Glutamatergic neuron (in vitro differentiated cells): ENCODE results near the gene POLE. TPM values are rescaled to one million over a fixed set of nuclear protein-coding genes. Genes with fewer than 3 reads are reported as not detected.

ENCODE experiments used
- DNase-seq: peaks from one replicate; pipeline ENCODE4 v3.0.0; 2022
- H3K27ac Mint-ChIP-seq: one replicate; pipeline ENCODE4 v1.8.0; 2020; ENCODE audit warnings: mild to moderate bottlenecking, mixed read lengths, inconsistent platforms; ENCODE audit not compliant: unreplicated experiment
- H3K27me3 Mint-ChIP-seq: one replicate; pipeline ENCODE4 v1.8.0; 2020; ENCODE audit warnings: mild to moderate bottlenecking, moderate library complexity, mixed read lengths, inconsistent platforms; ENCODE audit not compliant: unreplicated experiment
- H3K36me3 Mint-ChIP-seq: one replicate; pipeline ENCODE4 v1.8.0; 2020; ENCODE audit warnings: mild to moderate bottlenecking, mixed read lengths, inconsistent platforms; ENCODE audit not compliant: unreplicated experiment
- H3K4me1 Mint-ChIP-seq: one replicate; pipeline ENCODE4 v1.8.0; 2020; ENCODE audit warnings: mild to moderate bottlenecking, low read depth, mixed read lengths, inconsistent platforms; ENCODE audit not compliant: unreplicated experiment
- H3K4me3 Mint-ChIP-seq: one replicate; pipeline ENCODE4 v1.8.0; 2020; ENCODE audit warnings: mild to moderate bottlenecking, mixed read lengths, inconsistent platforms; ENCODE audit not compliant: unreplicated experiment
- H3K9me3 Mint-ChIP-seq: one replicate; pipeline ENCODE4 v1.8.0; 2020; ENCODE audit warnings: mild to moderate bottlenecking, moderate library complexity, mixed read lengths, inconsistent platforms; ENCODE audit not compliant: unreplicated experiment
- total RNA-seq: library from RNA; stranded (reverse); fragmentation: NEBNext Ultra II Directional; extraction: Animal tissue kit (Norgen Biotek cat#: 25700); gene quantifications from one replicate; pipeline ENCODE4 v1.2.1, GENCODE V29; 2021; ENCODE audit not compliant: unreplicated experiment
- TF ChIP-seq, protein P1 (sequence below): fragments of 200-600 bp; sonication (generic); IDR thresholded peaks from one replicate; pipeline ENCODE4 v1.5.0; 2021; ENCODE audit not compliant: partially characterized antibody, unreplicated experiment

Gene POLE
- total RNA-seq, 1 donor from 2014 or later: 38.6 TPM

DNA sequence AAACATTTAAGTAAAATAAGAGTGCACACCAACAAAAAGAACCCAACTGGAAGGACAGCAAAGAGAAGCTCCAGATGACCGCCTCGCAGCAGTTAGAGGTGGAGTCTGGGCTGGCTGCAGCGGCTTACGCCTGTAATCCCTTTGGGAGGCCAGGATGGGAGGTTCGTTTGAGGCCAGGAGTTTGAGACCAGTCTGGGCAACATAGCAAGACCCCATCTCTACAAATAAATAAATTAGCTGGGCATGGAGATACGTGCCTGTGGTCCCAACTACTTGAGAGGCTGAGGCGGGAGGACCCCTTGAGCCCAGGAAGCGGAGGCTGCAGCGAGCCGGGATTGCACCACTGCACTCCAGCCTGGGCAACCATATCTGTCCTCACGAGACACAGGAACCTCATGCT is 92.0 kb downstream of the POLE start:
- Mint-ChIP-seq H3K4me3 (no peak overlapping the region), H3K4me1 (peaks cover 8% of the 10 kb centered on the region), H3K36me3 (peaks cover 6% of the 10 kb centered on the region), H3K9me3 (peaks cover 18% of the 10 kb centered on the region), H3K27me3 (peaks cover 24% of the 10 kb centered on the region), H3K27ac (no peak overlapping the region)
- TF ChIP-seq, protein P1, sequence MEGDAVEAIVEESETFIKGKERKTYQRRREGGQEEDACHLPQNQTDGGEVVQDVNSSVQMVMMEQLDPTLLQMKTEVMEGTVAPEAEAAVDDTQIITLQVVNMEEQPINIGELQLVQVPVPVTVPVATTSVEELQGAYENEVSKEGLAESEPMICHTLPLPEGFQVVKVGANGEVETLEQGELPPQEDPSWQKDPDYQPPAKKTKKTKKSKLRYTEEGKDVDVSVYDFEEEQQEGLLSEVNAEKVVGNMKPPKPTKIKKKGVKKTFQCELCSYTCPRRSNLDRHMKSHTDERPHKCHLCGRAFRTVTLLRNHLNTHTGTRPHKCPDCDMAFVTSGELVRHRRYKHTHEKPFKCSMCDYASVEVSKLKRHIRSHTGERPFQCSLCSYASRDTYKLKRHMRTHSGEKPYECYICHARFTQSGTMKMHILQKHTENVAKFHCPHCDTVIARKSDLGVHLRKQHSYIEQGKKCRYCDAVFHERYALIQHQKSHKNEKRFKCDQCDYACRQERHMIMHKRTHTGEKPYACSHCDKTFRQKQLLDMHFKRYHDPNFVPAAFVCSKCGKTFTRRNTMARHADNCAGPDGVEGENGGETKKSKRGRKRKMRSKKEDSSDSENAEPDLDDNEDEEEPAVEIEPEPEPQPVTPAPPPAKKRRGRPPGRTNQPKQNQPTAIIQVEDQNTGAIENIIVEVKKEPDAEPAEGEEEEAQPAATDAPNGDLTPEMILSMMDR: no peak
- no peak for DNase-seq

DNA sequence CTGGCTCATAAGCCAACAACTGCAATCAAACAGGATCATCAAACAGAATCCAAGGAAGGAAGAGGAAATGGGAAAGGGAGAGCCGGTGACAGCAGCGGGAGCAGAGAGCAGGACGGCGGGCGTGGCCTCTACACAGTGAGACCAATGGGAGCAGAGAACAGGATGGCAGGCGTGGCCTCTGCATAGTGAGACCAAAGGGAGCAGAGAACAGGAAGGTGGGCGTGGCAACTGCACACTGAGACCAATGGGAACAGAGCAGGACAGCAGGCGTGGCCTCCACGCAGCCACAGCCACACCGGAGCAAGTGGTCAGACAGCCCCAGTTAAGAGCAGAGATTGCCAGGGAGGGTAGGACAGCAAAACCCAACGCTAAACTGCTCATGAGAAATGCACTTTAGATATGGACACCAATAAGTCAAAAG is 93.2 kb downstream of the POLE start:
- Mint-ChIP-seq H3K27ac (peak overlapping the region; percentile 5), H3K4me3 (peak overlapping the region; percentile 17), H3K9me3 (peaks cover 15% of the 10 kb centered on the region), H3K36me3 (peaks cover 6% of the 10 kb centered on the region), H3K4me1 (peaks cover 8% of the 10 kb centered on the region), H3K27me3 (peaks cover 22% of the 10 kb centered on the region)
- TF ChIP-seq, protein P1: no peak
- peak; percentile 89 for DNase-seq

DNA sequence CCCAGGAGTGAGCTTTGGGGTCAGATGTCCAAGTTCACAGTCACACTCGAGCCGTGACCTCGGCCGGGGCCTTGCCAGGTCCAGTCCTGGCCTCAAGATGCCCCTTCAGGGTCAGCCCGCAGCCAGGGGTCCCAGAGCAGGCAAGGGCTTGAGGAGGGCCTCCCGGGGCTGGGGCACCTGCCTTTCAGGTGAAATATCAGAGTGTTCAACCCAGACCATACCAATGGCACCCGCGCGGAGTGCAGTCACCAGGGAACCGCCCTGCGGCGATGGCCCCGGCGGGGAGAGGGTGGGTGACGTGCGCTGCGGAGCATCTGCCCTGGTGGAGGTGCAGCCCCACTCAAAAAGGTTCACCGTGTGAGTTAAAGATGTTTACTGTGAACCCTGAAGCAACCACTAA is 93.6 kb downstream of the POLE start:
- peak overlapping the region; percentile 17 for H3K4me3 Mint-ChIP-seq
- H3K27me3 Mint-ChIP-seq: peaks cover 20% of the 10 kb centered on the region
- DNase-seq: no peak
- H3K36me3 Mint-ChIP-seq: peaks cover 6% of the 10 kb centered on the region
- H3K4me1 Mint-ChIP-seq: peaks cover 8% of the 10 kb centered on the region
- TF ChIP-seq, protein P1: no peak
- peaks cover 15% of the 10 kb centered on the region for H3K9me3 Mint-ChIP-seq
- peak overlapping the region; percentile 5 for H3K27ac Mint-ChIP-seq

DNA sequence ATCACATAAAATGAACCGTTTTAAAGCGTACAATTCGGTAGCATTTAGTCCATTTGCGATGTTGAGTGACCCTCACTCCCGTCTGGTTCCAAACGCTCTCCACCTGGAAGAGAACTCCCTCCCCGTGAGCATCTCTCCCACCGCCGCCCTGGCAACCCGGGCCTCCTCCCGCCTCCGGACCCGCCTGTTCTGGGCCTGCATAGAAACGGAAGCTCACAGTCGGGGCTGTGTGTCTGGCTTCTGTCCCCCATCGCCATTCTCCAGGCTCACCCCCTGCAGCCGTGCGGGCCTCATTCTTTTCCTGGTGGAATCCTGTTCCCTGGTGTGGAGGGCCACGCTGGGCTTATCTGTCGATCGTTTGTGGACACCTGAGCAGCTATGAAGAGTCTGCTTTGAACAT is 94.1 kb downstream of the POLE start:
- H3K27me3 Mint-ChIP-seq: peaks cover 20% of the 10 kb centered on the region
- peaks cover 15% of the 10 kb centered on the region for H3K9me3 Mint-ChIP-seq
- H3K4me3 Mint-ChIP-seq: peak overlapping the region; percentile 57
- TF ChIP-seq, protein P1: no peak
- H3K4me1 Mint-ChIP-seq: peaks cover 8% of the 10 kb centered on the region
- H3K27ac Mint-ChIP-seq: no peak overlapping the region
- no peak for DNase-seq
- peaks cover 6% of the 10 kb centered on the region for H3K36me3 Mint-ChIP-seq

DNA sequence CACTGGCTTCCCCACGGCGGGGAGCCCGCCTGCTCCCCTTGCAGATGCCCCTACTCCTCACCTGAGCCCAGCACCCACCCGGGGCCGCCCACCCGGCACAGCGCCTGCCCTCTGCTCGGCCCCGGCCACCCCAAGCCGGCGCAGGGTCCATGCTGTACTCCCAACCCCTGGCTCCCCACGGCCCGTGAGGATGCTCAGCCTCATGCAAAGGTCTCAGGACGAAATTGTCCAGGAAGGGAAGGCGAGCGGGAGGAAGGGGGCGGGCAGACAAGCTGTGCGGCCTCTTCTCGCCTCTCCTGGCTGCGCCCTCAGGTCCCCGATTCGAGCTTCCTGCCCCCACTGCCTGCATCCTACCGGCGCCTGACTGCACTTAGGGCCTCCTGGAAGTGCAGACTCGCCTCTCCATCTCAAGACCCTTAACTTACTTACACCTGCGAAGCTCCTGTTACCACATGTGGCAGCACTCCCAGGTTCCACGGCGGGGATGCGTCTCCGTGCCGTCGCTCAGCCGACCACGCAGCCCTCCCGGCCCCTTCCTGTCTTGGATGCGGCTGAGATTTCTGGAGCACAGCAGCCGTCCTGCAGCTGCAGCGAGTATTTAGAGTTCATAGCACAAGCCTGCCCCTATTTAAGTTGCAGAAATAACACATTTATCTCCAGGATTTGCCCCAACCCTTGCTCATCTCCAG is 94.7 kb downstream of the POLE start:
- H3K27ac Mint-ChIP-seq: no peak overlapping the region
- no peak for DNase-seq
- H3K4me3 Mint-ChIP-seq: peak overlapping the region; percentile 57
- H3K27me3 Mint-ChIP-seq: peaks cover 17% of the 10 kb centered on the region
- H3K9me3 Mint-ChIP-seq: peaks cover 13% of the 10 kb centered on the region
- TF ChIP-seq, protein P1: no peak
- peaks cover 5% of the 10 kb centered on the region for H3K4me1 Mint-ChIP-seq
- peaks cover 6% of the 10 kb centered on the region for H3K36me3 Mint-ChIP-seq
